ENCODE results near the gene EIF1.
"Not testable (repeated sequence)": the region's sequence is repeated elsewhere in the genome, so short reads cannot be mapped to it uniquely, and the experiment has no call there.

The EIF1 gene

DNA sequence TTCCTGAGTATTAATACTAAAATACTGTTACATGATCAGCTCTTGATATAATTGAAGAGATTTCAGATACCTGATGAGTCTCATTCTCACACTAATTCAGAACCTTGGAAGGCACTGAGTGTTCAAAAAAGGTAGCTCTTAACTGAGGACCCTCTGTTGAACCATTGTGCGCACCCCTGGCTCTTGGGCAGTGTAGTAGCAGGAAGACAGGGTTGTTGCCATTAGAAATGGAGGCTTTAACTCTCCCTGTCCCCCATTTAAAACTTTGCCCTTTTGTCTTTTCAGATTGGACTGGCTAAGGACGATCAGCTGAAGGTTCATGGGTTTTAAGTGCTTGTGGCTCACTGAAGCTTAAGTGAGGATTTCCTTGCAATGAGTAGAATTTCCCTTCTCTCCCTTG, 1.8 kb downstream of the EIF1 start:
- Histone ChIP-seq H3K27ac (peak overlapping the region; percentile 98 to 99), H3K4me3 (peak overlapping the region; percentile 92)
- TF ChIP-seq, protein P1, sequence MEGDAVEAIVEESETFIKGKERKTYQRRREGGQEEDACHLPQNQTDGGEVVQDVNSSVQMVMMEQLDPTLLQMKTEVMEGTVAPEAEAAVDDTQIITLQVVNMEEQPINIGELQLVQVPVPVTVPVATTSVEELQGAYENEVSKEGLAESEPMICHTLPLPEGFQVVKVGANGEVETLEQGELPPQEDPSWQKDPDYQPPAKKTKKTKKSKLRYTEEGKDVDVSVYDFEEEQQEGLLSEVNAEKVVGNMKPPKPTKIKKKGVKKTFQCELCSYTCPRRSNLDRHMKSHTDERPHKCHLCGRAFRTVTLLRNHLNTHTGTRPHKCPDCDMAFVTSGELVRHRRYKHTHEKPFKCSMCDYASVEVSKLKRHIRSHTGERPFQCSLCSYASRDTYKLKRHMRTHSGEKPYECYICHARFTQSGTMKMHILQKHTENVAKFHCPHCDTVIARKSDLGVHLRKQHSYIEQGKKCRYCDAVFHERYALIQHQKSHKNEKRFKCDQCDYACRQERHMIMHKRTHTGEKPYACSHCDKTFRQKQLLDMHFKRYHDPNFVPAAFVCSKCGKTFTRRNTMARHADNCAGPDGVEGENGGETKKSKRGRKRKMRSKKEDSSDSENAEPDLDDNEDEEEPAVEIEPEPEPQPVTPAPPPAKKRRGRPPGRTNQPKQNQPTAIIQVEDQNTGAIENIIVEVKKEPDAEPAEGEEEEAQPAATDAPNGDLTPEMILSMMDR (IDR thresholded peaks at IDR 0.05), result no peak
- no peak for DNase-seq (ENCODE audit: low spot score)

GRCh38 chr17:41691031-41691777, 2.5 kb downstream of the EIF1 start:
- Histone ChIP-seq H3K4me3 (peak overlapping the region; percentile 92), H3K27ac (peak overlapping the region in 1 of 2 donors; percentile 98)
- TF ChIP-seq, protein P1 (IDR thresholded peaks at IDR 0.05), result no peak
- DNase-seq (ENCODE audit: low spot score), result no peak

DNA sequence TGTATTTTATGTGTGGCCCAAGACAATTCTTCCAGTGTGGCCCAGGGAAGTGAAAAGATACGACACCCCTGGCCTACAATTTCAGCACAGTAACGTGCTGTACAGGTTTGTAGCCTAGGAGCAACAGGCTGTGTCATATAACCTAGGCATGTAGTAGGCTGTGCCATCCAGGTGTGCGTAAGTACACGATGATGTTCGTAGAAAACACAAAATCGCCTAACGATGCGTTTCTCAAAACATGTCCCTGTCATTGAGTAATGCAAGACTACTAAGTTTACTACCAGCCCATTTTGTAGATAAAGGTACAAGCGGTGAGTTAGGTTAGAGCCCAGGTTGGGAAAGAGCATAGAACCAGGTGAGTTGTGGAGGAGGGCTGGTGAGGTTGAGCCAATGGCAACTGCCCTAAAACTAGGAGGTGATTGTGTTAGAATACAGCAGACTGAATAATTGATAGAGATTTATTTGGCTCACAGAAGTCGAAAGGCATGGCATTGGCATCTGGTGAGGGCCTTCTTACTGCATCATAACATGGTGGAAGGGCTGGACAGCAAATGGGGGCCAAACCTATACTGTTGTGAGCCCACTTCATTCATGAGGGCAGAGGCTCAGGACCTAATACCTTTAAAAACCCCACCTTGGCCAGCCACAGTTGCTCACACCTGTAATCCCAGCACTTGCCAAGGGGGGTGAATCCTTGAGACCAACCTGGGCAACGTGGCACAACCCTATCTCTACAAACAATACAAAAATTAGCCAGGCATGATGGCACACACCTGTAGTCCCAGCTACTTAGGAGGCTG, 4.2 kb downstream of the EIF1 start:
- TF ChIP-seq, protein P1 (IDR thresholded peaks at IDR 0.05), result no peak
- no peak overlapping the region for H3K27ac ChIP-seq
- DNase-seq (ENCODE audit: low spot score), result no peak
- H3K4me3 ChIP-seq, result no peak overlapping the region

DNA sequence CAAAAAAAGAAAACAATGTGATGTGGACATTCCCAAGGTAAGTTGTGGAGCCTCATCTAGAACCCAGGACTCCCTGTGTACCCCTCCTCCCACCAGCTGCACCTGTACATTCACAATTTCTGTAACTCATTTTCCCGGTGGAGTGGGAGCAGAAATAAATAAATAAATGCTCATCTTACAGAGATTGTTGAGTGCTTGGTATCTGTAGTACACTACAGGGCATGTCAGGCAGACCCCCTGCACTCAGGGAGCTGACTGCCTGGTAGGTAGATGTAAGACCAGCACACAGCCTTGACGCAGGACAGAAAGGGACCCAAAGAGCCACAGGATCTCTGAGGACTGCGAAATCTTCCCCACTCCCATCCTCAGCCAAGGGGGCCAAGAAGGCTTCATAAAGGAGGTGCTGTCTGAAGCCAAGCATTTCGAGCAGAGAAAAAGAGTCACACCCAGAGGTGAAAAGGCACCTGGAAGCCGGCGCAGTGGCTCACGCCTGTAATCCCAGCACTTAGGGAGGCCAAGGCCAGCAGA, 6.5 kb downstream of the EIF1 start:
- H3K27ac ChIP-seq, result no peak overlapping the region

DNA sequence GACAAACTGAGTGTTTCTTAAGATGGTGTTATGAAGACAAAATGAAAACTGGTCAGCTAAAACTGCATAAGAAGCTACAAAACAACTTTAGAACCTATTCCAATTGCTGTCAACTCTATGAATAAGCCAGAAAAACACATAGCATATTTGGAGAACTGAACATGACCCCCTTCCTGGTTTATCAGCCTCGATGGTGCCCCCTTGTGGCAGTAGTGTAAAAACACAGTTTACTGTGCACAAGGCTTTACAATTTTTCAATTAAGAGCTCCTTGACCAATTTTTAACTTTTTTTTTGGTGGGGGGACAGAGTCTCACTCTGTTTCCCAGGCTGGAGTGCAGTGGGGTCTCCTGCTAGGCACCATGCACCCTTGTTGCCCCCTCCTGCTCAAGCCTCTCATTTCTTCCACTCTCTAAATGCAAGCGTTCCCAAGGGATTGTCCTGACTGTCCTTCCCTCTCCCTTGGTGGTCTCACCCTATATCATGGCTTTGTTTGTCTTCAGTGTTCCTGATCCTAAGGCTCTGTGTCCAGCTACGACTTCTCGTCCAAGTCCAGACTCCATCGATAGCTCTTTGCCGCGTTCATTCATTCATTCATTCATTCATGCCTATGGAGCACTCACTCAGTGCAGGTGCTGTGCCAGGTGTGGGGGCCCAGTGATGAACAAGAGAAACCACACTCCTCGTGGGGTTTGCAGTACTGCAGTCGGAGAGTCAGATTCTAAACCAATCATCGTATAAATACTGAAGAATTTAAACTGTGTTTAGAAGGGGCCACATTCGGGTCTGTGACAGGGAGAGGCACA, 7.5 kb downstream of the EIF1 start:
- no peak overlapping the region for H3K4me3 ChIP-seq
- H3K27ac ChIP-seq, result peak overlapping the region in 1 of 2 donors; percentile 17
- DNase-seq (ENCODE audit: low spot score), result no peak
- TF ChIP-seq, protein P1 (IDR thresholded peaks at IDR 0.05), result peak; percentile 72

More for the DNA sequence above, 6.5 kb downstream of the EIF1 start:
- DNase-seq (ENCODE audit: low spot score), result no peak
- TF ChIP-seq, protein P1 (IDR thresholded peaks at IDR 0.05), result no peak
- no peak overlapping the region for H3K4me3 ChIP-seq

- DNase-seq (ENCODE audit: low spot score), result no peak
- Histone ChIP-seq H3K27ac (no peak overlapping the region), H3K4me3 (no peak overlapping the region)
- TF ChIP-seq, protein P1 (IDR thresholded peaks at IDR 0.05), result no peak
Observed at GRCh38 chr17:41697122-41697962, 8.7 kb downstream of the EIF1 start.

GRCh38 chr17:41700843-41701242, 12.2 kb downstream of the EIF1 start:
- H3K27ac ChIP-seq; H3K4me3 ChIP-seq; DNase-seq (ENCODE audit: low spot score): not testable (repeated sequence)

Data from coronary artery (tissue), 2 donors.